Dedifferentiated amniotic fluid mesenchymal stem cell (primary cell): ENCODE measurements around the gene MS4A6E.
"Not testable (repeated sequence)": the region's sequence is repeated elsewhere in the genome, so short reads cannot be mapped to it uniquely, and the experiment has no call there.

Experiments
- DNase-seq: peaks from one replicate; pipeline ENCODE4 v3.0.0-alpha.2; 2016; ENCODE audit errors: extremely low spot score

The MS4A6E gene

DNA sequence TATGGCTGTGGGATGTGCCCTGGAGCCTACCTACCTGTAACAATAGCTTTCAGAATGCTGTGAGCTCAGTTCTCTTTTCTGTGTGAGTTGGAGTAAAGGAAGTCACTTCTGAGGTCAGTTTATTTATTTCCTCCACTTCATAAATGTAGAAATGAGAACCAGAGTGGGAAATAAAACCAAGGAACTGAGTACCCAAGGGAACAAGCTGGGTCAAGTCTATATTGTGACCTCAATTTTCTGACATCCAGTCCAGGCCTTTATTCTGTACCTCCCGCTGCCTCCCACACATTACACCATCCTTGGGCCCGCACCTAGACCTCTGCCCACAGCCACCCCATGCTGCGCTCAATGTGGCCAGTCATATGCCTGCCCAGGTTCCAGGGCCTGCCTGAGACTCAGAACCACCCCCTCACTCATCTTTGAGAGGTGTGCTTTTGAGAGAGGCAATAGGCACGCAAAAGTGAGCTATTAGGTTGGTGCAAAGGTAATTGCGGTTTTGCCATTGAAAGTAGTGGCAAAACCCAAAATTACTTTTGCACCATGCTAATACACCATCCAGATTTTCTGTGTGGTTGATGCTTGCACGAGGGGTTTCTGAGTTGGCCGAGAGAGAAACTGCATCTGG lies 9.8 kb downstream of the MS4A6E start:
- no peak for DNase-seq

GRCh38 chr11:60338053-60338452 lies 11.0 kb downstream of the MS4A6E start:
- no peak for DNase-seq

- no peak for DNase-seq
Measured at GRCh38 chr11:60339356-60339755, 12.3 kb downstream of the MS4A6E start.

GRCh38 chr11:60343094-60343704 lies 16.1 kb downstream of the MS4A6E start:
- no peak for DNase-seq

- DNase-seq = no peak
Measured at GRCh38 chr11:60344146-60344545, 17.1 kb downstream of the MS4A6E start.

DNA sequence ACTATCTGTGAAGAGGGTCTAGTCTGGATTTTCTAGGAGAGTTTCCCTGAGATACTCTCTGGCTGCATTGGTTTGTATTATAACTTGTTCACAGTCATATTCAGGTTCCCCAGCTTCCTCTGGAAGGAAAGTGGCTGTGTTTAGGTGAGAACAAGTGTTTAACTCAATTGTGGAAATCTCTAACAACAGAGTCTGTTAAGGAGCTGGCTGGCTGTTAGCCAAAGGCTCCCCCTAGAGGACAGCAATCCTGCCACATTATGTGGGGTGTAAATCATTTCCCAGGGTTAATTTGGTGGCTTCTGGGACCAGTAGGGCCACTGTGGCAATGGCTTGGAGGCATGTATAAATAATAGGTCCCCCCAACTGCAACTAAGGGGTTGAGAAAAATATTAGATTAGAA lies 18.4 kb downstream of the MS4A6E start:
- DNase-seq = no peak

- DNase-seq = no peak
Measured at GRCh38 chr11:60347084-60347797, 20.2 kb downstream of the MS4A6E start.

GRCh38 chr11:60348116-60348515 lies 21.1 kb downstream of the MS4A6E start:
- no peak for DNase-seq

DNA sequence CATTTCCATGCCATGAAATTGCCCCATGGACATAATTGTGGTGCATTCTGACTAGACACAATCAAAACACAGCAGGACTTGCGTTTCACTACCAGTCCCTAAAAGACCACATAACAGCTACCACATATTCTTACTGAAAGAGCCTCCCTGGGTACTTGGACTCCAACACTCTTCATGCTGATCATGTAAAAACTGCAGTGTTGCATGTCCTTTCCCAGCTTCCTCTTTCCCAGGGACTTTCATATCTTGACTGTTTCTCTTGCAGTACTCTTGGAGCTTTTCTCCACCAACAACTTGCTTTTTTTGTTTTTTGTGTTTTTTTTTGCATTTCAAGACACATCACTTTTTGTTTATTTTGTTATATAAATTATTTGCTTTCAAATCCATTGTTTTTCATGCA lies 22.9 kb downstream of the MS4A6E start:
- no peak for DNase-seq

- DNase-seq = no peak
Measured at GRCh38 chr11:60357771-60358170, 30.7 kb downstream of the MS4A6E start.

GRCh38 chr11:60360621-60361020 lies 33.6 kb downstream of the MS4A6E start:
- DNase-seq = no peak

- DNase-seq = no peak
Measured at GRCh38 chr11:60362241-60362640, 35.2 kb downstream of the MS4A6E start.

GRCh38 chr11:60363542-60364470 lies 36.8 kb downstream of the MS4A6E start:
- DNase-seq = peak; percentile 44

- DNase-seq = not testable (repeated sequence)
Measured at GRCh38 chr11:60366262-60366904, 39.3 kb downstream of the MS4A6E start.

DNA sequence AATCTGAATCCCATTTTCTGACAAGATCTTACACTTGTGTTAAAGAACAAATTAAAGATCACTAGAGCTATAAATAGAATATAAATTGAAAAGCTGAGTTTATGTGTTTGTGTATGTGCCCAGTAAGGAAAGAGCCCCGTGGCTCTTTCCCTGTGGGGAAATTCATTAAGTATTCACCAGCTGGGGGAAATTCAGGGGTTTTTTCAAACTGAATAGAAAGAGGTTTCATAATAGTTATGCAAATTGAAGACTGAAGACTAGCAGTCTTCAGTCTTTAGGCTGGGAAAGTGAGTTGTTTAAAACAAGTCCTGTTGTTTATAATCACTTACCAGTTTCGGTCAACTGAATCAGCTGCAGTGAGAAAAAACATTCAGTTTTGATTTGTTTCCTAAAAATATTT lies 40.0 kb downstream of the MS4A6E start:
- no peak for DNase-seq

- no peak for DNase-seq
Measured at GRCh38 chr11:60367896-60368295, 40.8 kb downstream of the MS4A6E start.

DNA sequence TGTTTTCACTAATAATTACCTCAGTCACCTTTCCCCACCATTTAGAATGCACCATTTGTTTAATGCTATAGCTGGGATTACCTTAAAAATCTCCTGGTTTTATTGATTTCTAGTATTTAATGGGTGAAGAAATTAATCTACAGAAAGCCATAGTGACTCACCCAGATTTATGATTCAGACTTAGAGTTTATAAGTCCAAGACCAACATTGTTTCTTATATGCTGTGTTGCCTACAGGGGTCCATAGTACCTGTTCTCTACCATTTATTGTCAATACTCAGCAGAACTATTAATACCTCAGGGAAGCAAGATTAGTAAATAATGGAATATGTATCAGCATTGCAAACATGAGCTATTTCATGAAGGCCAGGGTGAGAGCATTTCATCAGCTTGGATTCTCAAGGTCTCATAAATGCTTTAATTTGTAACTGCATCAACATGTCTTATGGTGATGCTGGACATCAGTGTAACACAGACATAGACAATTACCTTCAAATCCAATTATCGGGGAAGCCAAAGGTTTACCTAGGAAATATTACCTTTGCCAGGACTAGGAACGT lies 43.3 kb downstream of the MS4A6E start:
- DNase-seq = no peak

- DNase-seq = no peak
Measured at GRCh38 chr11:60370811-60371298, 43.8 kb downstream of the MS4A6E start.

DNA sequence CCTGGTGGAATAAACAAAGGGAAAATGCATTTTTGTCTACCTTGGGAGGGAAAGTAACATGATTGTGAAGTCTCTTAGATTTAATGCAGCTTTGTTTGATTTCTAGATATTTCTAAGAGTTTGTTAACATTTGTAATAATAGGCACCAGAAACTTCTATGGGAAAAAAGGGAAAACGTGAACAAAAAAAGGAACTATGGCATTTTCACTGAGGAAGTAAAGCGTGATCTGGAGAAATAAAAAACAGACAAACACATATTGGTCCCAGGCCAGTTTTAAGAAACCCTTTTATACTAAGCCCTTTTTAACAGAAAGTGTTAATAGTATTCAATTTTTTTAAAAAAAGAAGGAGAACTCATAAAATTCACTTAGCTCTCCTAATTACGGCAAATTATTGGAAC lies 44.3 kb downstream of the MS4A6E start:
- no peak for DNase-seq

DNA sequence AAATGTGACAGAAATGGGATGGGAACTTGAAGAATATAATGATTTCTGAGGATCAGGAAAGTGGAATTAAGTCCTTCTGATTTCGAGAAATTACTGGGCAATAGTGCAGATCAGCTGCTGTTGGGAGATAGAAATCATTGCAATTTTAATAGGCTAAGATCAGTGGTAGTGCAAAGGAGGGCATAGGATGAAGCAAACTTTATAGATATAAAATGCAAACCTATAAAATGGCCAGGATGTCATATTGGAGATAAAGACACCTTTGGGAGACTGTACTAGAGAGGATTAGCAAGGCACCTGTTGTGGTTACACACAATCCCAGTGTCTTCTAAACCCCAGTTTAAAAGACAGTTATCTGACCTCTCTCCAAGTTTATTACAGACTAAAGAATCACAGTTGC lies 44.8 kb downstream of the MS4A6E start:
- no peak for DNase-seq

DNA sequence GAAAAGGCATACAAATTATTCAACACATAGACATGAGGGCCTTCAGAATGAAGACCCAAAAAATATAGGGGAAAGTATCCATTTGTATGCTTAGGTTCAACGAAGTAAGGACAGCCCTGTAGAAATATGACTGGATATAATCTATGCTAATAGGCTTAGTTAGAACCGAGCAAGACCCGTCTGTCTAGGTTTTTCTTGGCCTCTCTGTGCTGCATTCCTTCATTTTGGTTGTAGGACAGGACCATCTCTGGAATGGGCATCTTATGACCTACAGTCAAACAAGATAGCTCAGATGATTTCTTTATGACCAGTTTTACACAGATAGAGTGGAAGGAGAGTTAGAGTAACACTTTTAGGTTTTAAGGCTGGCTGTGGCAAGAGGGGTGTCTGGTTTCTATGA lies 45.7 kb downstream of the MS4A6E start:
- no peak for DNase-seq
